ENCODE results near the gene SDCCAG8.

SDCCAG8 gene

DNA sequence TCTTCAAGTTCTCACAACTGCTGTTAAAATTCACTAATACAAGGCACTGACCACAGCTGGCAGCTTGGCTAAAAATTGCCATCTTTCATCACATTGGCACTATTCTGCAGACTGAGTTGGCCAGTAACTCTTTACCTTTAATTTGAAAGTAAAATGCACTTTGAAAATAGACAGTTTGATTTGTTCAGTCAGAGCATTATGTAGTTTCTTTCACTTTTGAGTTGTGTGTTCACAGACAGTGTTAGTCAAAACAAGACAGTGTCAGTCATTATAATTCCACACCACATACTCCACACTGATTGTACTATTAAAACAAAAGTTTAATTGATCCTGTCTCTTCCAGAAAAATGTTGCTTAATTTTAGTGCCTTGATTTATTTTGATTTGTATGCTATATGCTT is 160.7 kb downstream of the SDCCAG8 start:
- H3K27me3 ChIP-seq, result no peaks in the 10 kb centered on the region
- no peak overlapping the region for H3K4me3 ChIP-seq (ENCODE audit: low read depth, low read length)
- TF ChIP-seq, protein P1, sequence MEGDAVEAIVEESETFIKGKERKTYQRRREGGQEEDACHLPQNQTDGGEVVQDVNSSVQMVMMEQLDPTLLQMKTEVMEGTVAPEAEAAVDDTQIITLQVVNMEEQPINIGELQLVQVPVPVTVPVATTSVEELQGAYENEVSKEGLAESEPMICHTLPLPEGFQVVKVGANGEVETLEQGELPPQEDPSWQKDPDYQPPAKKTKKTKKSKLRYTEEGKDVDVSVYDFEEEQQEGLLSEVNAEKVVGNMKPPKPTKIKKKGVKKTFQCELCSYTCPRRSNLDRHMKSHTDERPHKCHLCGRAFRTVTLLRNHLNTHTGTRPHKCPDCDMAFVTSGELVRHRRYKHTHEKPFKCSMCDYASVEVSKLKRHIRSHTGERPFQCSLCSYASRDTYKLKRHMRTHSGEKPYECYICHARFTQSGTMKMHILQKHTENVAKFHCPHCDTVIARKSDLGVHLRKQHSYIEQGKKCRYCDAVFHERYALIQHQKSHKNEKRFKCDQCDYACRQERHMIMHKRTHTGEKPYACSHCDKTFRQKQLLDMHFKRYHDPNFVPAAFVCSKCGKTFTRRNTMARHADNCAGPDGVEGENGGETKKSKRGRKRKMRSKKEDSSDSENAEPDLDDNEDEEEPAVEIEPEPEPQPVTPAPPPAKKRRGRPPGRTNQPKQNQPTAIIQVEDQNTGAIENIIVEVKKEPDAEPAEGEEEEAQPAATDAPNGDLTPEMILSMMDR (IDR thresholded peaks at IDR 0.05; ENCODE audit: low read depth, low read length), result no peak
- H3K36me3 ChIP-seq, result no peaks in the 10 kb centered on the region
- no peaks in the 10 kb centered on the region for H3K9me3 ChIP-seq
- H3K4me1 ChIP-seq, result no peaks in the 10 kb centered on the region
- no peak for DNase-seq

DNA sequence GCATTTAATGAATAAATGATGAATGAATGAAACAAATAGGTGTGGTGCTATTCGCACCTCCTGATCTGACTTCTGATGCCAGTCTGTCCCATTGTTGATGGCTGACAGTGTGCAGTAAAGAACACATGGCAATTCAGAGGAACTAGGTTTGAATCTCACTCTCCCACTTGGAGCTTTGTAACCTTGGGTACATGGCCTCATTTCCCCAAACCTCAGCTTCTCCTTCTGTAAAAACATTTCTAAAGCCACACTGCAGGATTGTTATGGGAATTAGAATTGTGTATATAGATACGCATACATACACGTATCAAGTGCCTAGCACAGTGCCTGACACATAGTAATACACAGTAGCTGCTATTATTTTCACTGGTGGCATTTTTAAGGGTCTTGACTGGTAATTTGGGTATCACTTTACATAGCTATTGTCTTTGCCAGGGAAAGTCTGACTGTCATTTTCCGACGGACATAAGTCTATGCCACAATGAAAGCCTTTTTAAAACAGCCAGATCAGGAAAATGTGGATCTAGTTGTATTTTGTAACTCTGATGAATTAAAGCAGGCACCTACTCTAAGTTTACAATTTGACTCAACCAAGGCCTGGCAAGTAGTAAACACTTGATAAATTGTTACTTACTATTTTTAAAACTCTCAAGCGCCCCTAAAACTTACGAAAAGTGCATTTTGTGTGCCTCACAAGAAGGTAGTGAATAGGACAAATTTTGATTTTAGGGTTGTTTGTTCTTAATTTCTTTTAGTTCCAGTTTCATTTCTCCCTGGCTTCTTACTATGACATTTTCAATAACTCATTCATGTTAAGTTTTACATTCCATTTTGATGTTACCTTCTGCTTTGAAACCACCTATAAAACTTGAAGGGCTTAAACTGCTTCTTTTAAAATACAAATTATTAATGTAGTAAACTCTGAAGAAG is 164.4 kb downstream of the SDCCAG8 start:
- Histone ChIP-seq H3K4me1 (no peaks in the 10 kb centered on the region; the same call in 1 of the 2 replicates), H3K36me3 (no peaks in the 10 kb centered on the region), H3K4me3 (ENCODE audit: low read depth, low read length) (no peak overlapping the region), H3K9me3 (no peaks in the 10 kb centered on the region), H3K27me3 (no peaks in the 10 kb centered on the region)
- TF ChIP-seq, protein P1 (IDR thresholded peaks at IDR 0.05; ENCODE audit: low read depth, low read length), result no peak
- no peak for DNase-seq

DNA sequence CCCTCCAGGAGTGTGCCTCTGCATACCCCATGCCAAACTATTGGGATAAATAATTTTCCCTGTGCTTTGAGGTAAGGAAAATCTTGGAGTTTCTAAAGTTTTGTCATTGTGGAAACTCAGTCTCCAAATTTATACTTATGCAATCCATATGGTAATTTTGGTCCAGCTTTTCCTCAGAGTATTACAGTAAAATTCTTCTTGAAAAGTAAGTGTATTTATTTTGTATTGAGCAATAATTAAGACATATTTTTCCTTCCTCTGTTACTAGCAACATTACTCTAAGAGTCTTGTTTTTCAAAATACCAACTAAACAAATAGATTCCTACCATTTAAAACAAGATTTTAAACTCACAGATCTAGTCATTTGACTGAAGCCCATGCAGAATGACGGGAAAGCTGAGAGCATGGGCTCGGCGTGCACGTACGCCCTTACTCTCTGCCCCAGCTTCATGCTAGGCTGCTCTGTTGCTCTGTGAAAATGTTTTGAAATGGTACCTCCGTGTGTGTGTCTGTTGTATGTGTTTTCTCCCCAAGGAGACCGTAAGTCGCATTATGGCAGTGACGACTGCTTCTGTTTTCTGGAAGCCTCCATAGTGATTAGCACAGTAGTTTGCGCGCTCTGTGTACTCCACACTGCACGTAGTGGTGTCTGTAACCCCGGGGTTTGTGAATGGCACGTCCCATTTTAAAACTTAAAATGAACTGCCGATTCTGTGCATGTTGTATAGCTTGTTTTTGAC is 165.3 kb downstream of the SDCCAG8 start:
- Histone ChIP-seq H3K4me1 (no peaks in the 10 kb centered on the region; the same call in 1 of the 2 replicates), H3K9me3 (no peaks in the 10 kb centered on the region), H3K36me3 (no peaks in the 10 kb centered on the region), H3K4me3 (ENCODE audit: low read depth, low read length) (peak overlapping the region; percentile 63), H3K27me3 (no peaks in the 10 kb centered on the region)
- DNase-seq, result peak; percentile 31
- TF ChIP-seq, protein P1 (IDR thresholded peaks at IDR 0.05; ENCODE audit: low read depth, low read length), result no peak

DNA sequence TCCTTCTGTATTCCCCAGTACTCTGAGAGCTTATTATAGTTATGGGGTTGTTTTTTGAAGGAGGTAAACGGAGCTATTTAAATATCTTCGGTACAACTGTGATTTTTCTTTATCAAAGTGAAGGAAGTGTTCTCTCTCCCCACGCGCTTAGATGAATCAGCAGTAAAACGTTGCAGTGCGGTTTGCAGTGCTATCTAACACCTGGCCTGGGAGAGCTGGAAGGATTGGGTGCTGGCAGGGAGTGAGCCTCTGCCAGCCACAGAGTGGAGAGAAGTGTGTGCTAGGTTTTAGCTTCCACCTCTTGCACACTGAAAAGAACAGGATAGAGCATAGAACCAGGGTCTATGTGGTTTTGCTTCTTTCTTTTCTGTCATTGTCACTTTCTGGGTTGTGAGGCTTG is 165.9 kb downstream of the SDCCAG8 start:
- Histone ChIP-seq H3K36me3 (no peaks in the 10 kb centered on the region), H3K27me3 (no peaks in the 10 kb centered on the region), H3K4me1 (no peaks in the 10 kb centered on the region; the same call in 1 of the 2 replicates), H3K4me3 (ENCODE audit: low read depth, low read length) (peak overlapping the region; percentile 63), H3K9me3 (no peaks in the 10 kb centered on the region)
- TF ChIP-seq, protein P1 (IDR thresholded peaks at IDR 0.05; ENCODE audit: low read depth, low read length), result no peak
- DNase-seq, result peak; percentile 71

DNA sequence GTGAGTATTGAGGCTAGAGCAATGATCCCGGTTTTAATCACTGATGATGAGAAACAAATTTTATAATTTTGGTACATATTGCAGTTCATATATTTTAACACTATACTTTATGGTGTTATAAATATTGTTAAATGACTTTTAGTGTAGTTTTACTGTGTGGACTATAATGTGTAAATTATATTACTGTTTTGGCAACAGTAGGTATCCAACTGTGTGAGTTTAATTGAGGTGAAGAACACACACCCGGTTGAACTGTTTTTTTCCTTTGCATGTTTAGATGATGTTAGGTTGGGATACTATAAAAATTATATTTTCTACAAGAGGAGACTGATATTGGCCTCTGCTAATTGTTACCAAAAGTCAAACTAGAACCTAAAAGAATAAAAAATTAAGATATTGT is 166.5 kb downstream of the SDCCAG8 start:
- DNase-seq, result no peak
- no peaks in the 10 kb centered on the region for H3K27me3 ChIP-seq
- no peak overlapping the region; the same call in 1 of the 2 replicates for H3K4me3 ChIP-seq (ENCODE audit: low read depth, low read length)
- H3K9me3 ChIP-seq, result no peaks in the 10 kb centered on the region
- no peaks in the 10 kb centered on the region for H3K36me3 ChIP-seq
- TF ChIP-seq, protein P1 (IDR thresholded peaks at IDR 0.05; ENCODE audit: low read depth, low read length), result no peak
- no peaks in the 10 kb centered on the region; the same call in 1 of the 2 replicates for H3K4me1 ChIP-seq

All from BE2C (cell line).